HL-60 (cell line): ENCODE data around the gene WFIKKN2.

Experiments
- DNase-seq, 2 experiments: peaks; one replicate each; pipeline ENCODE4 v3.0.0-alpha.2; 2010 to 2020; ENCODE audit warnings: low read depth in 1 of 2, low spot score in 1 of 2
- H3K27ac ChIP-seq: fragments of 250-450 bp; sonication (Bioruptor Pico); replicated peaks from 2 replicates; pipeline ENCODE4 v1.5.1; 2020; ENCODE audit warnings: mild to moderate bottlenecking, moderate library complexity
- H3K27me3 ChIP-seq: fragments of 250-450 bp; sonication (Bioruptor Pico); 2 replicates; pipeline ENCODE4 v1.5.1; 2021; ENCODE audit warnings: mild to moderate bottlenecking, moderate library complexity; ENCODE audit not compliant: insufficient read depth, poor library complexity, severe bottlenecking
- H3K4me3 ChIP-seq: replicated peaks from 2 replicates; pipeline ENCODE4 v1.5.1; 2011; ENCODE audit warnings: mild to moderate bottlenecking, control low read depth, low read length; ENCODE audit not compliant: insufficient read depth
- GABPA ChIP-seq: IDR thresholded peaks from 2 replicates; pipeline ENCODE4 v1.6.1; 2012; ENCODE audit warnings: low read depth
- POLR2AphosphoS5 ChIP-seq: IDR thresholded peaks from 2 replicates; pipeline ENCODE4 v1.6.1; 2012; ENCODE audit warnings: low read depth
- REST ChIP-seq: IDR thresholded peaks from 2 replicates; pipeline ENCODE4 v1.6.1; 2012; ENCODE audit warnings: low read depth; ENCODE audit not compliant: insufficient replicate concordance
- SPI1 ChIP-seq: IDR thresholded peaks from 2 replicates; pipeline ENCODE4 v1.6.1; 2012; ENCODE audit warnings: low read depth, mild to moderate bottlenecking, borderline replicate concordance
- TF ChIP-seq, protein P1 (sequence below): IDR thresholded peaks from one replicate; pipeline ENCODE4 v1.5.1; 2011; ENCODE audit warnings: low read length, control low read depth, inconsistent platforms; ENCODE audit not compliant: insufficient read depth

Gene WFIKKN2

DNA sequence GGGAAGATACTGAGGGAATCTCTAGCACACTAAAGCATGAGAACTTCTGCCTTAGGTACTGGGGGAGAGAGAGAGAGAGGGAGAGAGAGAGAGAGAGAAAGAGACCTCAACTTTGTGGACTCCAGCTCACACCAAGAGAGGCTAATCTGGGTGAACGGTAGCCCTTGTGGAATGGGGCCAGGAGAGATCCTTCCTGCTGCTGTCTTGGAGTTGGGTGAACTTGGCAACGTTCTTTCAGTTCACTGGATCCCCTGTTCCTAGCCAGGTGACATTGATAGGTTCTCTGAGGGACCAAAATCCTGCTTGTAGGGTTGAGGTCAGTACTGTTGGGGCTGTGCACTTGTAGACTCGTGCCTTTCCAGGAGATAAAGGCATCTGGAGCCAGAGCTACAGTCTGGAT, 26.5 kb upstream of the WFIKKN2 start:
- H3K27ac ChIP-seq: no peak overlapping the region
- no peaks in the 10 kb centered on the region for H3K27me3 ChIP-seq
- DNase-seq: no peak
- TF ChIP-seq, protein P1, sequence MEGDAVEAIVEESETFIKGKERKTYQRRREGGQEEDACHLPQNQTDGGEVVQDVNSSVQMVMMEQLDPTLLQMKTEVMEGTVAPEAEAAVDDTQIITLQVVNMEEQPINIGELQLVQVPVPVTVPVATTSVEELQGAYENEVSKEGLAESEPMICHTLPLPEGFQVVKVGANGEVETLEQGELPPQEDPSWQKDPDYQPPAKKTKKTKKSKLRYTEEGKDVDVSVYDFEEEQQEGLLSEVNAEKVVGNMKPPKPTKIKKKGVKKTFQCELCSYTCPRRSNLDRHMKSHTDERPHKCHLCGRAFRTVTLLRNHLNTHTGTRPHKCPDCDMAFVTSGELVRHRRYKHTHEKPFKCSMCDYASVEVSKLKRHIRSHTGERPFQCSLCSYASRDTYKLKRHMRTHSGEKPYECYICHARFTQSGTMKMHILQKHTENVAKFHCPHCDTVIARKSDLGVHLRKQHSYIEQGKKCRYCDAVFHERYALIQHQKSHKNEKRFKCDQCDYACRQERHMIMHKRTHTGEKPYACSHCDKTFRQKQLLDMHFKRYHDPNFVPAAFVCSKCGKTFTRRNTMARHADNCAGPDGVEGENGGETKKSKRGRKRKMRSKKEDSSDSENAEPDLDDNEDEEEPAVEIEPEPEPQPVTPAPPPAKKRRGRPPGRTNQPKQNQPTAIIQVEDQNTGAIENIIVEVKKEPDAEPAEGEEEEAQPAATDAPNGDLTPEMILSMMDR: no peak
- TF ChIP-seq POLR2AphosphoS5 (no peak), GABPA (no peak), SPI1 (no peak), REST (no peak)
- no peak overlapping the region for H3K4me3 ChIP-seq

GRCh38 chr17:50813583-50813982, 21.8 kb upstream of the WFIKKN2 start:
- Histone ChIP-seq H3K27me3 (no peaks in the 10 kb centered on the region), H3K4me3 (no peak overlapping the region), H3K27ac (no peak overlapping the region)
- no peak for DNase-seq
- no peak for TF ChIP-seq POLR2AphosphoS5
- TF ChIP-seq REST: no peak
- no peak for TF ChIP-seq GABPA
- TF ChIP-seq SPI1: no peak
- TF ChIP-seq, protein P1: no peak

- Histone ChIP-seq H3K27ac (no peak overlapping the region), H3K27me3 (no peaks in the 10 kb centered on the region), H3K4me3 (no peak overlapping the region)
- DNase-seq: peak in 1 of 2 experiments; percentile 32
- TF ChIP-seq GABPA (no peak), SPI1 (peak; percentile 91)
These were observed 20.0 kb upstream of the WFIKKN2 start for GRCh38 chr17:50815400-50815799.

GRCh38 chr17:50816271-50816670, 19.1 kb upstream of the WFIKKN2 start:
- DNase-seq: no peak
- Histone ChIP-seq H3K27me3 (no peaks in the 10 kb centered on the region), H3K27ac (no peak overlapping the region), H3K4me3 (no peak overlapping the region)
- no peak for TF ChIP-seq REST
- TF ChIP-seq POLR2AphosphoS5: no peak
- no peak for TF ChIP-seq SPI1
- TF ChIP-seq, protein P1: no peak
- TF ChIP-seq GABPA: no peak
